HFFc6 (cell line): ENCODE results near the gene CACHD1. TPM values are rescaled to one million over a fixed set of nuclear protein-coding genes. Genes with fewer than 3 reads are reported as not detected.

Experiments used
- DNase-seq: peaks from one replicate; pipeline ENCODE4 v3.0.0-alpha.2; 2018
- H3K27ac Mint-ChIP-seq: 2 replicates; pipeline ENCODE4 v1.8.0; 2020; ENCODE audit warnings: mild to moderate bottlenecking, mixed read lengths
- H3K27me3 Mint-ChIP-seq: 2 replicates; pipeline ENCODE4 v1.8.0; 2021; ENCODE audit warnings: mild to moderate bottlenecking, moderate library complexity, mixed read lengths; ENCODE audit not compliant: insufficient read depth
- H3K36me3 Mint-ChIP-seq: 2 replicates; pipeline ENCODE4 v1.8.0; 2021; ENCODE audit warnings: low read depth, mixed read lengths
- H3K4me1 Mint-ChIP-seq: 2 replicates; pipeline ENCODE4 v1.8.0; 2020; ENCODE audit warnings: low read depth, mixed read lengths
- H3K4me3 Mint-ChIP-seq: 2 replicates; pipeline ENCODE4 v1.8.0; 2020; ENCODE audit warnings: mild to moderate bottlenecking, moderate library complexity, mixed read lengths
- H3K9me3 Mint-ChIP-seq: 2 replicates; pipeline ENCODE4 v1.8.0; 2020; ENCODE audit warnings: mild to moderate bottlenecking, mixed read lengths
- CTCF ChIP-seq: fragments of 200-600 bp; sonication (generic); IDR thresholded peaks from 2 replicates; pipeline ENCODE4 v1.5.0; 2021; ENCODE audit warnings: antibody characterized with exemption, mild to moderate bottlenecking
- total RNA-seq, 6 experiments: library from RNA; stranded (reverse); fragmentation: NEBNext Ultra II Directional; extraction: Animal tissue kit (Norgen Biotek cat#: 25700); gene quantifications; 2 replicates in 1 of 6; 3 replicates in 5 of 6; pipeline ENCODE4 v1.2.3, GENCODE V29; 2021

CACHD1 gene
- total RNA-seq, 6 experiments from 2014 or later = 3.9 to 5.5 (median 5.1) TPM

- no peak for DNase-seq
- TF ChIP-seq CTCF = no peak
- Mint-ChIP-seq H3K4me1 (no peaks in the 10 kb centered on the region), H3K4me3 (no peak overlapping the region), H3K27me3 (peaks cover 4% of the 10 kb centered on the region), H3K9me3 (no peaks in the 10 kb centered on the region), H3K27ac (no peak overlapping the region), H3K36me3 (no peaks in the 10 kb centered on the region)
Observed at GRCh38 chr1:64703600-64703999, 233.7 kb downstream of the CACHD1 start.

- no peaks in the 10 kb centered on the region for H3K36me3 Mint-ChIP-seq
- no peaks in the 10 kb centered on the region; the same call in none of the 2 replicates for H3K27me3 Mint-ChIP-seq
- DNase-seq = no peak
- no peak for TF ChIP-seq CTCF
- H3K9me3 Mint-ChIP-seq = no peaks in the 10 kb centered on the region
- H3K4me1 Mint-ChIP-seq = no peaks in the 10 kb centered on the region
- H3K4me3 Mint-ChIP-seq = no peak overlapping the region
- H3K27ac Mint-ChIP-seq = no peak overlapping the region
Observed at GRCh38 chr1:64705591-64705990, 235.7 kb downstream of the CACHD1 start.

GRCh38 chr1:64711266-64711665, 241.3 kb downstream of the CACHD1 start:
- TF ChIP-seq CTCF = no peak
- Mint-ChIP-seq H3K4me3 (no peak overlapping the region), H3K4me1 (no peaks in the 10 kb centered on the region), H3K27me3 (no peaks in the 10 kb centered on the region; the same call in none of the 2 replicates), H3K27ac (no peak overlapping the region), H3K9me3 (no peaks in the 10 kb centered on the region), H3K36me3 (no peaks in the 10 kb centered on the region)
- DNase-seq = no peak

- Mint-ChIP-seq H3K27ac (no peak overlapping the region), H3K4me1 (no peaks in the 10 kb centered on the region)
- no peak for TF ChIP-seq CTCF
Observed at GRCh38 chr1:64712049-64712448, 242.1 kb downstream of the CACHD1 start.

GRCh38 chr1:64715186-64715585, 245.3 kb downstream of the CACHD1 start:
- DNase-seq = no peak
- no peak overlapping the region for H3K27ac Mint-ChIP-seq
- H3K4me3 Mint-ChIP-seq = no peak overlapping the region
- peaks cover 8% of the 10 kb centered on the region; the same call in 1 of the 2 replicates for H3K9me3 Mint-ChIP-seq
- no peaks in the 10 kb centered on the region; the same call in none of the 2 replicates for H3K27me3 Mint-ChIP-seq
- H3K36me3 Mint-ChIP-seq = no peaks in the 10 kb centered on the region
- H3K4me1 Mint-ChIP-seq = no peaks in the 10 kb centered on the region
- no peak for TF ChIP-seq CTCF

More at GRCh38 chr1:64712049-64712448, 242.1 kb downstream of the CACHD1 start:
- Mint-ChIP-seq H3K36me3 (no peaks in the 10 kb centered on the region), H3K9me3 (no peaks in the 10 kb centered on the region), H3K4me3 (no peak overlapping the region), H3K27me3 (no peaks in the 10 kb centered on the region; the same call in none of the 2 replicates)
- no peak for DNase-seq

- no peak overlapping the region for H3K27ac Mint-ChIP-seq
- H3K4me3 Mint-ChIP-seq = no peak overlapping the region
- no peaks in the 10 kb centered on the region for H3K4me1 Mint-ChIP-seq
- H3K27me3 Mint-ChIP-seq = peaks cover 2% of the 10 kb centered on the region
- peaks cover 8% of the 10 kb centered on the region; the same call in 1 of the 2 replicates for H3K9me3 Mint-ChIP-seq
- H3K36me3 Mint-ChIP-seq = no peaks in the 10 kb centered on the region
- no peak for DNase-seq
- TF ChIP-seq CTCF = no peak
Observed at GRCh38 chr1:64721135-64721534, 251.2 kb downstream of the CACHD1 start.
